Left renal cortex interstitium (tissue), 4 donors: ENCODE data around the gene GNG13. TPM values are rescaled to one million over a fixed set of nuclear protein-coding genes. Genes with fewer than 3 reads are reported as not detected.
"Not testable (repeated sequence)": the region's sequence is repeated elsewhere in the genome, so short reads cannot be mapped to it uniquely, and the experiment has no call there.

Experiments used
- DNase-seq, 4 donors: peaks; one replicate each; pipeline ENCODE4 v3.0.0-alpha.2; 2013; ENCODE audit warnings: low read depth in 4 of 4, low spot score in 2 of 4, missing footprints in 1 of 4
- polyA plus RNA-seq, 4 donors: library from polyadenylated mRNA; unstranded; fragments of 120-200 nt; gene quantifications; one replicate each; pipeline ENCODE4 v1.2.1, GENCODE V29; 2013; ENCODE audit not compliant: insufficient read length in 4 of 4

GNG13 gene
- polyA plus RNA-seq, 4 donors = 0.17 to 0.49 (median 0.27) TPM; not detected in 1

DNA sequence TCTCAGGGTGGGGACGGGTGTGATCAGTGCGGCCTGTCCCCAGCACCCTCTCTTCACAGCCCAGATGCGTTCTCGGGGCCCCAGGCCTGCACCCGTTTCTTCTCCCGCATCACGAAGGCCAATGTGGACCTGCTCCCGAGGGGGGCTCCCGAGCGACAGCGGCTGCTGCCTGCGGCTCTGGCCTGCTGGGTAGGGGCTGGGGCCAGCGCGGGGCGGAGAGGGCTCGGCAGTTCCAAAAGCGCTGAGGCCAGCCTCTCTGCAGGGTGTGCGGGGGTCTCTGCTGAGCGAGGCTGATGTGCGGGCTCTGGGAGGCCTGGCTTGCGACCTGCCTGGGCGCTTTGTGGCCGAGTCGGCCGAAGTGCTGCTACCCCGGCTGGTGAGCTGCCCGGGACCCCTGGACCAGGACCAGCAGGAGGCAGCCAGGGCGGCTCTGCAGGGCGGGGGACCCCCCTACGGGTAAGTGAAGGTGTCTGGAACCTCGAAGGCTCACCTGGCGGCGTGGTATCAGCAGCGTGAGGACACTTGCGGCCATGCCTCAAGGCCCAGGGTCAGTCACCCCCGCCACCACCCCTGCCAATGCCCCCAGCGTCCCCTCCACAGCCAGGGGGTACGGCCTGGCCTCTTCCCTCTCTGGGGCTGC is 35.6 kb downstream of the GNG13 start:
- no peak for DNase-seq

DNA sequence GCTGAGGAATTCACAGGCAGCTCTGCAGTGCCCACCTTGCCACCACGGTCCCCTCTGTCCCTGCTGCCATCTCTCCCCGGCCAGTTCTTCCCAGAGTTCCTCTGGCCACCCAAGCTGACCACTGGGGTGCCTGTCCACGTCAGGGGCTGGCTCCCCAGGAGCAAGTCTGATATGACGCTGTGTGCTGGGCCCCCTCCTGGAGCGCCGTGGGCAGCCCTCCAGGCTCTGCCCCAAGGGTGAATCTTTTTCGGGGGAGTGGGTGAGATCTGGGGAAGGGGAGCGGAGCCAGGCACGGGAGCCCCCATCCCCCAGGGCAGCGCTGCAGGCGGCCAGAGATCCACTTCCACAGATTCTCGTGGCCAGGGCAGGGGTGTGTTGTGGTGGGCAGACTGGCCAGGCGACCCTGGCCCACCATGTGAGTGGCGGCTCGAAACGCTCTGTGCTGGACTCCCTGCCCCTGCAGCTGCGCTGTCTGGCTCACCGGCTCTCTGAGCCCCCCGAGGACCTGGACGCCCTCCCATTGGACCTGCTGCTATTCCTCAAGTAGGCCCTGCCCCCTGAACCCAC is 36.3 kb downstream of the GNG13 start:
- DNase-seq = no peak

DNA sequence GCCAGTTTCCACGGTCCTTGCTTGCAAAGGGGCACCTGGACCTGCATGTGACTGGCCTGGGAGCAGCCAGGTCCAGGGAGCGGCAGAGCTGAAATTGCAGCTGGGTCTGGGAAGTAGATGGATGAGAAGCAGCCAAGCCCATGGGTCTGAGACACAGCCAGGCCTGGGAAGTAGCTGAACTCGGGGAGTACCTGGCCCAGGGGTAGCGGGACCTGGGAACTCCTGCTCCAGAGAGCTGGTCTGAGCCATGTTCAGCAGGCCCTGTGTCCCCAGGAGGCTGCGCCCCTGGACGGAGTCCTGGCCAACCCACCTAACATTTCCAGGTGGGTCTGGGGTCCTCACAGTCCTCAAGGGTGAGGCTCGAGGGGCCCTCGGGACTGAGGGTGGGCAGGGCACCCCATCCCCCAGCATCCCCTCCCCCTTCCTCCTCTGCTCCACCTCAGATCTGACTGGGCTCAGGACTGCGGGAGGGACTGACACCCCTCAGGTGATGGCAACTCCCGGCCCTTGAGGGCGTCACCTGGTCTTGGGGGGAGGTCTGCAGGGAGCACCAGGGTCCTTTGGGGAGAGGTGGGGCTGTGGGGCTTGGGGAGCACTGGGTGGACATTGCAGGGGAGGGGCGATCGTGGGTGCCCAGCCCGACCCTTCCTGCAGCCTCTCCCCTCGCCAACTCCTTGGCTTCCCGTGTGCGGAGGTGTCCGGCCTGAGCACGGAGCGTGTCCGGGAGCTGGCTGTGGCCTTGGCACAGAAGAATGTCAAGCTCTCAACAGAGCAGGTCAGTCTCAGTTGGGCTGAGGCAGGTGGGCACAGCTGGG is 37.0 kb downstream of the GNG13 start:
- no peak for DNase-seq

DNA sequence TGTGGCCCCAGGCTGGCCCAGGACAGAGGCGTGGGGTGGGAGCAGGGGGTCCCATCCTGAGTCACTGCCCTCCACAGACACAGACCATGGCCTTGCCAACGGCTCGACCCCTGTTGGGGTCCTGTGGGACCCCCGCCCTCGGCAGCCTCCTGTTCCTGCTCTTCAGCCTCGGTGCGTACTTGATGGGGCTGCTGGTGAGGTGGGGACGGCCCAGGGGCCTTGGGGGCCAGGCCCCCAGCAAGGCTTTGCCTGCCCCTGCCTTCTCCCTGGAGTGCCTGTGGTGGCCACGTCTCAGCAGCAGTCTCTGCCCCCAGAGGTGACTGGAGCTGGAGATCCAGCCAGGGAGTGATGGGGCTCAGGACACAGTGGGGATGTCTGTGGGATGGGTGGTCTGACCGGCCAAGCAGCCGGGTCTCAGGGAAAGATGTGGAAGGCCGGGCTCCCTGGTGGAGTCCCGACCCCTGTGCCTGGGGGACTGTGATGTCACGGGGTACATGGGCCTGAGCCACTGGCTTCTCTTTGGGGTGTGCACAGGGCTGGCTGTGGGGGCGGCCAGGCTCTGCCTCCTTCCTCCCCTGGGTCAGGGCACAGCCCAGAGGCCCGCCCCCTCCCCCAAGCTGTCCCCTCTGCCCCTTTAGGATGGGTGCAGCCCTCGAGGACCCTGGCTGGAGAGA is 37.8 kb downstream of the GNG13 start:
- no peak for DNase-seq

DNA sequence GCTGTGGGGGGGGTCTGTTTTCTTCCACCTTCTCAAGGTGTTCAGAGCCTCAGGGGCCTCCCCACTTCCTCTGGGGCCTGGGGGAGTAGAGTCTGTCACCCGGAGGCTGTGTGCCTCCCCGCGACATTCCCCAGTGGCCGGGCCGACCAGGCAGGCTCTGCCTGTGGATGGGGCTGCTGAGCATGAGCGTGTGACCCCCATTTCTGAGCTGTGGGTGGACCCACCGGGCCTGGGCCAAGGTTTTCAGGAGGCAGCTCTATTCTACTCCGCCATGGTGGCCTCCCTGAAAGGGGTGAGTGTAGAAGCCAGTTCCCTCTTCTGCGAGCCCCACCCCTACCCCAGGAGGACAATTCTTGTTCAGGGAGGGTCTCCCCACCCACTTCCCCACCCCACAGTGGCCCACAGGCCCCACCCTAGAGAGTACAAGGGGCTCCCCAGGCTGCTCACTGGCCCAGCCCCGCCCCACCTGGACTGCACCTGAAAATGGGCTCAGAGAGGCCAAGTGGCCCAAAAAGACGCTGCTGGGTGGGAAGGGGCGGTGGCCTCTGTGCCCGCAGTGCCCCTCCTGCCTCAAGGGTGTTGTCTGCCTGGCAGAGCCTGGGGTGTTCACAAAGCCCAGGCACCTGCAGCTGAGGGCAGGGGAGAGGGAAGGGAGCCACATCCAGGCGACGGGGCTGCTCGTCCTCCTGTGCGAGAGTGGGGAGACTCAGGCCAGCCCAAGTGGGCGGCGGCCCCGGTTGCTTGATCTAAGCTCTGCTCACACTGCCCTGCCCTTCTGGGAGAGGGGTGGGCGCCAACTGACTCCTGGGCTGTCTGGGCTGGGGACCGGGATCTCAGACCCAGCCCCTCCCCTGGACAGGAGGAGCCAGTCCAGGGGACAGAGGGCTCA is 38.7 kb downstream of the GNG13 start:
- DNase-seq = no peak

DNA sequence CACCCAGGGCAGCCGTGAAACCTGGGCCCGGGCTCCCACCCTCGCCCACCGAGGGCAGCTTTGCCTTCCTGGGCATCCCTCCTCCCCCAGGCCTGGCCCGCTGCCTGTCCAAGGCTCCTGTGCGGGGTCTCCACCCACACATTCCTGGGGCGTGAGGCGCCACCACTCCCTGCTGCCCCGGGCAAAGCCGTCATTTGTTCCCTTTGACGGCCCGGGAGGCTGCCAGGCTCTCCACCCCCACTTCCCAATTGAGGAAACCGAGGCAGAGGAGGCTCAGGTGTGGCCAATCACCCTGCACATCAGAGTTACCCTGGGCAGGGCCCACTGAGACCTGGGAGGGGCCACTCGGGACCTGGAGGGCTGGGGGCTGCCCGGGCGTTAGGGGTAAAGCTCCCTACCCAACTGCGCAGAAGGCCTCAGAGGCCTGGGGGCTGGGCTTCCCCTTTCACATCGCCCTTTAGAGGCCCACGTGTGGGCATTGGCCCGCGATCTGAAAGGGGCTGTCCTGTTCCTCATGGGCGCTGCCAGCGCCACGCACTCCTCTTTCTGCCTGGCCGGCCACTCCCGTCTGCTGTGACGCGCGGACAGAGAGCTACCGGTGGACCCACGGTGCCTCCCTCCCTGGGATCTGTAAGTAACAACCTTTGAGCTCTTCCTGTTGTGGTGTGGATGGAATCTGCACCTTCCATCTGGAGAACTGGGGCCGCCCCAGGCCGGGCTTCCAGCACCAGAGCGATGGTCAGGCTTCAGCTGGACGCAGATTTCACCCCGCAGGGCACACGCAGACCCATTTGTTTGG is 39.8 kb downstream of the GNG13 start, which contains the start of gene MSLN:
Gene MSLN, plus strand, starts transcription at position 190 of the 799 bp plus-strand sequence. CDS start 1,947 bp downstream, outside the sequence.
- DNase-seq = no peak

DNA sequence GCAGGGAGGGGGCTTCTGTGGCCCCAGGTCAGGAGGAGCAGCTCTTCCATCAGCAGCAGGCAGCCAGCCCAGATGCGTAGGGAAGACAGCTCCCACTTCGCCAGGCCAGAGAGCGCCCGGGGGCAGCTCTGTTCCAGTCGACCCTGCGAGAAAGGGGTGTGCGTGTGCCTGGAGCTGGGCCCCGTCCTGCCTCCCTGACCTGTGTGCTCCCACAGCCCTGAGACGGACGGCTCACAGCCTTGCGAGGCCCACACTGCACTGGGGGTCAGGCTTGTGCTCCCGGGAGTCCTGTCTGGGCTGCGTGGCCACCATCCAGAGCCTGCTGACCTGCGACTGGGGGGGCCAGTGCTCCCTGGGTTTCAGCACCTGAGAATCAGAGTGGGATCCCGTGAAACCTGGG is 40.5 kb downstream of the GNG13 start:
- no peak for DNase-seq

DNA sequence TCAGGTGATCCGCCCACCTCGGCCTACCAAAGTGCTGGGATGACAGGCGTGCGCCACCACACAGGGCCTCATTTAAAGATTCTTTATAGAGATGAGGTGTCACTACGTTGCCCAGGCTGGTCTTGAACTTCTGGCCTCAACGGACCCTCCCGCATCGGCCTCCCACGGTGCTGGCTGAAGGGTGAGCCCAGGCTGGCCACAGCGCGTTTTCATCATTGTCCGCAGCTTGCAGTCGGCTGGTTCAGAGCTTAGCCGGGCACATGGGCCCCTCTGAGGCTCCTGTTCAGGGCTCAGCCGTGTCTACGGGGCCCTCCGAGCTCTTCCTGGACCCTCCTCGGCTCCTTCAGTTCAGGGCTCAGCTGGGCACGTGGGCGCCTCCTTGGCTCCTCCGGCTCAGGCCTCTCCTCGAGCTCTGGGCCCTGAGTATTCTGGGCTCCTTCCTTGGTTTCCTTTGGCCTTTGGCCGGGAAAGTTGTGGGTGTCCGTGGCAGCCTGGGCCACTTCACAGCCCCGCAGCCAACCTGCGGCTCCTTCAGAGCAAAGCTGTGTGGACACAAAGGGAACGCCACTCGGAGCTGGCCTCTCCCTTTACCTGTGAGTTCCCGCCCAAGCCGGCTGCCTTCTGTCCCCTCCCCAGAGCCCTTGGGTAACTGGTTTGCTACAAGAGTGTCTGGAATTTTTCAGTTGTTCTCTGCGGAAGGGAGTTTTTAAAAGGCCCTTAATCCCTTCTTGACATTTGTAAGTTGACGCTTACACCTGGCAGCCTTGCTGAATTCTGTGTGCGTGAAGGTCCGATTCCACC is 41.2 kb downstream of the GNG13 start:
- no peak for DNase-seq

DNA sequence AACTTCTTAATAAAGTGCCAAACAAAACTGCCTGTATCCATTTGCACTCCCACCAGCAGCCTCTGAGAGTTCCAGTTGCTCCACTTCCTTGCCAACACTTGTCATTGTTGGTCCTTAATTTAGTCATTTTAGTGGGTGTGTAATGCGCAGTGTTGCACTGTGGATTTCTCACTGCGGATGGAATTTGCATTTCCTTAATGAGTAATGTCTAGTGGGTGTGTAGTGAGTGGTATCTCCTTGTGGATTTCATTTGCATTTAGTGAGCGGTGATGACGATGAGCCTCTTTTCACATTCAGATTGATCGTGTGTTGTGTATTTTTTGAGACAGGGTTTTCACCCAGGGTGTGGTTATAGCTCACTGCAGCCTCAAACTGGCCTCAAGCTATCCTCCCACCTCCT is 44.1 kb downstream of the GNG13 start:
- no peak for DNase-seq

DNA sequence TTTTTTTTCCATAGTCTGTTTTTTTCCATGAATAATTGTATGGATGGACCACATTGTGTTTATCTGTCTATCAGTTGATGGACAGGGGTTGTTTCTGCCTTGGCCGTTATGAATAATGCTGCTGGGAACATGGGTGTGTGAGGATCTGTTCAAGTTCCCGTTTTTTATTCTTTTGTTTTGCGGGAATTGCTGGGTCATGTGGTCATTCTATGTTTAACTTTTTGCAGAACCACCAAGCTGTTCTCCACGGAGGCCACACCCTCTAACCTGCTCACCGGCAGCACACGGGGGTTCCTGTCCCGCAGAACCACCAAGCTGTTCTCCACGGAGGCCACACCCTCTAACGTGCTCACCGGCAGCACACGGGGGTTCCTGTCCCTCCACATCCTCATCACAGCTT is 45.9 kb downstream of the GNG13 start:
- no peak for DNase-seq

DNA sequence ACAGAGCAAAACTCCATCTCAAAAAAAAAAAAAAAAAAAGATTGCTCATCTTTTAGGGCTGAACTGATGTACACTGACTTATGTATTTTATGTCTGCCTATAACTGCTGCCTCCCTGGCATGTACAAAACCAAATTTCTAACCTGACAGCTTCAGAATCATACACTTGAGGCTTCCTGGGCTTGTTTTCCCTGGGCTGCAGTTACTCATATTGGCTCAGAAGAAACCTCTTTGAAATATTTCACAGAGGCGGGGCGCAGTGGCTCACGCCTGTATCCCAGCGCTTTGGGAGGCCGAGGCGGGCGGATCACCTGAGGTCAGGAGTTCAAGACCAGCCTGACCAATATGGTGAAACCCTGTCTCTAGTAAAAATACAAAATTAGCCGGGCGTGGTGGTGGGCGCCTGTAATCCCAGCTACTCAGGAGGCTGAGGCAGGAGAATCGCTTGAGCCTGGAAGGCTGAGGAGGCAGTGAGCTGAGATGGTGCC is 46.4 kb downstream of the GNG13 start:
- DNase-seq = not testable (repeated sequence)

DNA sequence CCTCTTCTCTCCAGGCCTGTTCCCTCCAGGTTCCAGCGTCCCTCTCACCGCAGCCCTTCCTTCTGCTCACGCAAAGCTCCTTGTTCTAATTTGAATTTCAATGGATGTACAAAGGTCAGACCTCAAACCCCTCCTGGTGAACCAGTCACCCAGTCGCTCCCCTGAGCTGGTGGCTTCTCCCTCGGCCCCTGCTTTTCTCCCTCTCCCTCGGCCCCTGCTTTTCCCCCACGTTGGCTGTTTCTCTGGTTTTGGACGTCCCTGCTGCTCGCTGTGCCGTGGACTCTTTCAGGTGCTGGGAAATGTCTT is 48.6 kb downstream of the GNG13 start:
- DNase-seq = no peak

DNA sequence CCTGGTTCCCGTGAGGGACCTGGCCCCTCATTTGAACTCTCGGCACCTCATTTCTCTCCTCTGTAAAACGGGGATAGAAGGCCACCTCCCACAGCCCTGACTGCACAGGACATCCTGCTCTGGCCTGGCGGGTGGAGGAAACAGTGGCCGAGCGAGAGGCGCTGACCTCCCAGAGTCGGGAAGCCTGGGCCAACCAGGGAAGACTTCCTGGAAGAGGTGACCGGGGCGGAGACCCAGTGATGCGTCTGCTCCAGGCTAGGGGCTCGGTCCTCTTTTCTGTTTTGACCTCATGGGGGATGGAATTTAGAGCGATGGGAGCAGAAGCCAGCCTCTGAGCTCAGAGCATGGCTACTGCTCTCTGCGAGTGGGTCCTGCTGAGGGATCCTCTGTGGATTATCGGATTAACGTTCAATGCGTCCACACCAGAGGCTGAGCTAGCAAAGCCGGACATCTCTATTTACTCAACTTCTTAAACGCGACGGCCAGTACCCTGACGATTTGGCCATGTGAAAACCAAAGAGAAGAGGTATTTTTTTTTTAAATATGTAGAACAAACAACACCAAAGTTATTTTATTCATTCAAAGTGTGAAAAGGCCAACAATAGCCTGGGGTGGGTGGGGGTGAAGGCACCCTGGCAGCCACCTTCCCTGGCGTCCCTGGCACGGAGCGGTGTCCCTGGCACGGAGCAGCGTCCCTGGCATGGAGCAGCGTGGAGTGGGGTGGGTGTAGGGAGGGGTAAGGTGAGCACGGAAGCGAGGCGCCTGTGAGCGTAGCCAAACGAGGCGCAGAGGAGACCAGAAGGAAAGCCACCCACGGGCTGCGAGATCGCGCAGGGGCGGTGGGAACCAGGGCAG is 49.2 kb downstream of the GNG13 start:
- DNase-seq = no peak

DNA sequence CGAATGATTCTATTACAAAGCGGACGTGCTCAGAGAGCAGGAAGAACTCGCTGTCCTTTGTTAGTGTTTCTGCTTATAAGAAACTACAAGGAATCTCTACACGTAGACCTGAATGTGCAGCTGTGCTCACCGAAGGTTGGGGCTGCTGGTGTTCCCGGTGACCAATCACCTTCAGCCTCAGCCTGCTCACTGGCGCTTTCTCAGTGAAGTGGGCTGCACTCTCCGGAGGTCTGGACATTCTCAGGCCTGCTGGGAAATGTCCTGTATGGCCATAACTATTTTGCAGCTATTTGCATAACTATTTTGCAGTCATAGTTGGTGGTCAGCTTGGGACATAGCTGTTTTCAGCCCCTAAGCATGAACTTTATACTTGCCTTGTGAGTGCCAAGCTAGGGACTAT is 50.0 kb downstream of the GNG13 start:
- no peak for DNase-seq

DNA sequence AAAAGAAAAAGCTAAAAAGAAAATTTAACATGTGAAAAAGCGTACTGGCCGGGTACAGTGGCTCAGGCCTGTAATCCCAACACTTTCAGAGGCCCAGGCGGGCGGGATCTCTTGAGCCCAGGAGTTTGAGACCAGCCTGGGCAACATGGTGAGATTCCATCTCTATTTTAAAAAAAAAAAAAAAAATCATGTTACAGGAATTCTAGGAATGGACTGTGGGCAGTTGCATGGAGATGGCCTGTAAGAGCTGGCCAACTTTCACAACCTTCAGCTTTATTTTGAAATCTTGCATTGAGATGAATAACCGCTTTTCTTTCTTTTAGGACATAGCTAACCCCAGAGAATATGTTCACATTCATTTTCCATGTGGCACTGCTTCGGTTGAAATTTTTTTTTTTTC is 51.5 kb downstream of the GNG13 start:
- DNase-seq = no peak
